IMR-90 (cell line): ENCODE data around the gene RGSL1. TPM values are rescaled to one million over a fixed set of nuclear protein-coding genes. Genes with fewer than 3 reads are reported as not detected.

ENCODE experiments used
- ATAC-seq: fragments of 200-7000 bp; cut with Tn5 transposase; 2 replicates; pipeline ENCODE4 v1.9.1; 2020; ENCODE audit warnings: low read depth, mild to moderate bottlenecking, moderate library complexity
- BruUV-seq: library from RNA; stranded (reverse); fragments of 400-500 nt; replicated peaks from 2 replicates; lab custom pipeline; 2021; lab: Mats Ljungman, UMichigan
- CTCF ChIA-PET: fragments of 300-600 bp; formaldehyde crosslinking; extraction: SDS; loops from one replicate; lab custom pipeline; 2021; ENCODE audit warnings: antibody characterized with exemption; lab: Yijun Ruan, JAX
- POLR2A ChIA-PET: fragments of 300-600 bp; sonication (Branson Sonifier 250); formaldehyde crosslinking; loops from one replicate; lab custom pipeline; 2022; ENCODE audit warnings: antibody characterized with exemption; ENCODE audit not compliant: unreplicated experiment; lab: Charles Lee
- DNase-seq: peaks from one replicate; pipeline ENCODE4 v3.0.0; 2013
- H2AFZ ChIP-seq: replicated peaks from 2 replicates; pipeline ENCODE3; 2013; ENCODE audit warnings: low read length, mild to moderate bottlenecking; ENCODE audit not compliant: poor library complexity
- H2AK5ac ChIP-seq: 2 replicates; pipeline ENCODE4 v1.6.1; 2013; ENCODE audit warnings: low read depth, low read length, inconsistent platforms
- H2AK9ac ChIP-seq: replicated peaks from 2 replicates; pipeline ENCODE3; 2013; ENCODE audit warnings: mild to moderate bottlenecking, low read depth, low read length, moderate library complexity; ENCODE audit not compliant: poor library complexity
- H2BK120ac ChIP-seq: 2 replicates; pipeline ENCODE4 v1.6.1; 2013; ENCODE audit warnings: low read depth, low read length, inconsistent platforms
- H2BK15ac ChIP-seq: 3 replicates; pipeline ENCODE4 v1.6.1; 2013; ENCODE audit warnings: low read depth, low read length, inconsistent platforms
- H2BK20ac ChIP-seq: 2 replicates; pipeline ENCODE4 v1.6.1; 2013; ENCODE audit warnings: low read depth, mild to moderate bottlenecking, inconsistent platforms, low read length, moderate library complexity
- H2BK5ac ChIP-seq: 2 replicates; pipeline ENCODE4 v1.6.1; 2013; ENCODE audit warnings: mild to moderate bottlenecking, low read depth, low read length, inconsistent platforms; ENCODE audit not compliant: poor library complexity, severe bottlenecking
- H3K14ac ChIP-seq: replicated peaks from 2 replicates; pipeline ENCODE4 v1.6.1; 2013; ENCODE audit warnings: low read depth, low read length, inconsistent platforms
- H3K18ac ChIP-seq: 2 replicates; pipeline ENCODE4 v1.6.1; 2013; ENCODE audit warnings: low read depth, low read length, control low read depth
- H3K23ac ChIP-seq: 2 replicates; pipeline ENCODE4 v1.6.1; 2013; ENCODE audit warnings: low read depth, low read length, inconsistent platforms
- H3K27ac ChIP-seq: 2 replicates; pipeline ENCODE4 v1.5.1; 2013; ENCODE audit warnings: mild to moderate bottlenecking, control low read depth, low read length; ENCODE audit not compliant: insufficient read depth
- H3K27me3 ChIP-seq: 2 replicates; pipeline ENCODE4 v1.6.1; 2013; ENCODE audit warnings: low read length; ENCODE audit not compliant: control insufficient read depth, insufficient read depth
- H3K36me3 ChIP-seq: 2 replicates; pipeline ENCODE4 v1.6.1; 2013; ENCODE audit warnings: low read length, mixed read lengths; ENCODE audit not compliant: control insufficient read depth, insufficient read depth
- H3K4ac ChIP-seq: 2 replicates; pipeline ENCODE4 v1.6.1; 2013; ENCODE audit warnings: low read depth, low read length, inconsistent platforms
- H3K4me1 ChIP-seq: 2 replicates; pipeline ENCODE4 v1.6.1; 2013; ENCODE audit warnings: low read length, mixed read lengths; ENCODE audit not compliant: control insufficient read depth, insufficient read depth
- H3K4me2 ChIP-seq: 2 replicates; pipeline ENCODE4 v1.6.1; 2013; ENCODE audit warnings: low read depth, mild to moderate bottlenecking, control low read depth, low read length, moderate library complexity
- H3K4me3 ChIP-seq: 2 replicates; pipeline ENCODE4 v1.5.1; 2013; ENCODE audit warnings: low read depth, mild to moderate bottlenecking, control low read depth, low read length, moderate library complexity; ENCODE audit not compliant: insufficient read depth
- H3K56ac ChIP-seq: 2 replicates; pipeline ENCODE4 v1.6.1; 2013; ENCODE audit warnings: low read length, inconsistent platforms; ENCODE audit not compliant: insufficient read depth; ENCODE audit errors: extremely low read depth
- H3K79me1 ChIP-seq, 2 experiments: 2 replicates each; pipeline ENCODE4 v1.6.1; 2013; ENCODE audit warnings: low read length in 2 of 2, inconsistent platforms in 1 of 2, low read depth in 1 of 2
- H3K9ac ChIP-seq: 2 replicates; pipeline ENCODE4 v1.6.1; 2013; ENCODE audit warnings: low read depth, low read length, control low read depth
- H3K9me1 ChIP-seq: 2 replicates; pipeline ENCODE4 v1.6.1; 2013; ENCODE audit warnings: low read length, inconsistent platforms; ENCODE audit not compliant: insufficient read depth
- H3K9me3 ChIP-seq: 2 replicates; pipeline ENCODE4 v1.6.1; 2013; ENCODE audit warnings: low read length; ENCODE audit not compliant: control insufficient read depth, insufficient read depth
- H4K20me1 ChIP-seq: 2 replicates; pipeline ENCODE4 v1.6.1; 2013; ENCODE audit warnings: low read length, inconsistent platforms; ENCODE audit not compliant: insufficient read depth
- H4K5ac ChIP-seq: 2 replicates; pipeline ENCODE4 v1.6.1; 2013; ENCODE audit warnings: mild to moderate bottlenecking, low read depth, low read length, control low read depth
- H4K8ac ChIP-seq, 2 experiments: 2 replicates each; pipeline ENCODE4 v1.6.1; 2013; ENCODE audit warnings: low read depth in 2 of 2, low read length in 2 of 2, control low read depth in 1 of 2, inconsistent platforms in 1 of 2
- H4K91ac ChIP-seq: 2 replicates; pipeline ENCODE4 v1.6.1; 2013; ENCODE audit warnings: low read depth, low read length, inconsistent platforms; ENCODE audit not compliant: insufficient read depth
- CHD1 ChIP-seq: IDR thresholded peaks from 2 replicates; pipeline ENCODE4 v1.6.1; 2012; ENCODE audit warnings: low read depth, low read length, improper control_type of control experiment
- MAZ ChIP-seq: IDR thresholded peaks from 2 replicates; pipeline ENCODE4 v1.6.1; 2012; ENCODE audit warnings: low read depth, mild to moderate bottlenecking, low read length, improper control_type of control experiment, moderate library complexity, borderline replicate concordance
- NFE2L2 ChIP-seq: fragments of 150-350 bp; IDR thresholded peaks from 2 replicates; pipeline ENCODE4 v1.6.1; 2016; ENCODE audit warnings: low read depth, mild to moderate bottlenecking, low read length
- RAD21 ChIP-seq: IDR thresholded peaks from 2 replicates; pipeline ENCODE4 v1.6.1; 2012; ENCODE audit warnings: low read length, improper control_type of control experiment
- WGBS, 2 experiments: methylation state at CpG; one replicate each; pipeline versions ENCODE4 v1.1.5 to v1.1.7; 2013; ENCODE audit warnings: missing lambda C conversion rate in 2 of 2; ENCODE audit not compliant: insufficient read length in 1 of 2; ENCODE audit errors: extremely low coverage in 2 of 2; 5-methylcytosine and 5-hydroxymethylcytosine counted together
- dilution Hi-C: fragments of 300-500 bp; cut with HindIII; formaldehyde crosslinking; loops from one replicate; pipeline ENCODE4 v1.14.3; 2018; ENCODE audit warnings: low sequenced_read_pairs; ENCODE audit not compliant: unreplicated experiment
- in situ Hi-C: fragments of 300-500 bp; cut with MboI; formaldehyde crosslinking; loops from 3 replicates; pipeline ENCODE4 v1.14.3; 2019; ENCODE audit warnings: low sequenced_read_pairs, inconsistent platforms, mixed read lengths
- intact Hi-C: fragments of 100-400 bp; cut with micrococcal nuclease; formaldehyde crosslinking; loops from 2 replicates; pipeline ENCODE4 v1.10.0; 2022
- polyA plus RNA-seq, 3 experiments: library from polyadenylated mRNA; depleted of rRNA; stranded (reverse); fragments of >200 nt; gene quantifications; 2 replicates each; pipeline ENCODE4 v1.2.3, GENCODE V29; 2012; ENCODE audit warnings: low replicate concordance in 1 of 3
- total RNA-seq: library from RNA; depleted of rRNA; stranded (reverse); fragments of >200 nt; gene quantifications from 2 replicates; pipeline ENCODE4 v1.2.3, GENCODE V29; 2012
- TF ChIP-seq, protein P1 (sequence below): fragments of 150-350 bp; IDR thresholded peaks from 2 replicates; pipeline ENCODE4 v1.6.1; 2017; ENCODE audit warnings: mild to moderate bottlenecking, antibody characterized with exemption, low read length, low read depth
- TF ChIP-seq, protein P2 (sequence below): conservative IDR thresholded peaks from 2 replicates; pipeline ENCODE4 v1.5.1; 2012; ENCODE audit warnings: mild to moderate bottlenecking, low read depth, low read length, improper control_type of control experiment

RGSL1 gene
- total and polyA plus RNA-seq, 2 of the 4 experiments (the other 2 are of a cell fraction): not detected

DNA sequence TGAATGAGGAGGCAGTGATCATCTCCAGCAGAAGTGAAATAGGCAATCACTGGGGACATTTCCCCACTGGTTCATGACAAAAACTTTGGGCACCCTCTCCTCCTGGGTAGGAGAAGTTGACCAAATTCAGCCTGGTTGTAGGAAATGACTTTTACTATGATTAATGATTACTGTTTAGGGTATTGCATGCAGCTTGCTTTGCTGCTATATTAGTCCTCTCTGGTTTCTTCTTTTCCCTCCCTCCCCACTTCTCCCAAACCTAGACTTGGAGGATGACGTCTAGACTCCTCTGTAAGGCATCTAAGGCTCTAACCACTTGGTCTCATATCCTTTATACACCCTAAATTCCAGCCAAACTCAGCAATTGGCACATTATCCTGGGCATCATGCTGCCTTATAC, 157.6 kb downstream of the RGSL1 start:
- H3K4me1 ChIP-seq: peaks cover 2% of the 10 kb centered on the region; the same call in 1 of the 2 replicates

More for the DNA sequence above, 157.6 kb downstream of the RGSL1 start:
- H3K9me3 ChIP-seq: no peaks in the 10 kb centered on the region
- H3K36me3 ChIP-seq: no peaks in the 10 kb centered on the region
- H3K23ac ChIP-seq: no peak overlapping the region
- H2BK120ac ChIP-seq: no peak overlapping the region
- no peak overlapping the region for H3K9ac ChIP-seq
- no peaks in the 10 kb centered on the region for H3K9me1 ChIP-seq
- no peak overlapping the region for H2AK5ac ChIP-seq
- H3K4ac ChIP-seq: no peak overlapping the region
- H3K27ac ChIP-seq: no peak overlapping the region
- H2BK5ac ChIP-seq: no peak overlapping the region
- no peak overlapping the region for H2BK20ac ChIP-seq
- no peaks in the 10 kb centered on the region for H4K20me1 ChIP-seq
- H4K8ac ChIP-seq: no peak overlapping the region
- H2AK9ac ChIP-seq: no peak overlapping the region
- POLR2A ChIA-PET: no interaction called here
- no peak overlapping the region for H2BK15ac ChIP-seq
- dilution Hi-C loops (no loop called here), intact Hi-C loops (no loop called here), in situ Hi-C loops (no loop called here)
- CTCF ChIA-PET: no interaction called here
- peaks cover 15% of the 10 kb centered on the region for H3K27me3 ChIP-seq
- H3K79me1 ChIP-seq: no peaks in the 10 kb centered on the region
- no peak overlapping the region for H4K5ac ChIP-seq
- no peak overlapping the region for H3K4me2 ChIP-seq
- H3K56ac ChIP-seq: no peak overlapping the region
- no TSS peak for BruUV-seq
- no peak for ATAC-seq
- no peak overlapping the region for H3K18ac ChIP-seq
- WGBS, 2 experiments: no CpG with 5 or more reads among the region's 1 CpG
- no peak overlapping the region for H2AFZ ChIP-seq
- H4K91ac ChIP-seq: no peak overlapping the region
- no peak for DNase-seq
- no peak overlapping the region for H3K14ac ChIP-seq
- H3K4me3 ChIP-seq: no peak overlapping the region
- TF ChIP-seq RAD21 (no peak), MAZ (no peak), NFE2L2 (no peak), CHD1 (no peak)
- TF ChIP-seq, protein P1, sequence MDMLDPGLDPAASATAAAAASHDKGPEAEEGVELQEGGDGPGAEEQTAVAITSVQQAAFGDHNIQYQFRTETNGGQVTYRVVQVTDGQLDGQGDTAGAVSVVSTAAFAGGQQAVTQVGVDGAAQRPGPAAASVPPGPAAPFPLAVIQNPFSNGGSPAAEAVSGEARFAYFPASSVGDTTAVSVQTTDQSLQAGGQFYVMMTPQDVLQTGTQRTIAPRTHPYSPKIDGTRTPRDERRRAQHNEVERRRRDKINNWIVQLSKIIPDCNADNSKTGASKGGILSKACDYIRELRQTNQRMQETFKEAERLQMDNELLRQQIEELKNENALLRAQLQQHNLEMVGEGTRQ: no peak
- TF ChIP-seq, protein P2, sequence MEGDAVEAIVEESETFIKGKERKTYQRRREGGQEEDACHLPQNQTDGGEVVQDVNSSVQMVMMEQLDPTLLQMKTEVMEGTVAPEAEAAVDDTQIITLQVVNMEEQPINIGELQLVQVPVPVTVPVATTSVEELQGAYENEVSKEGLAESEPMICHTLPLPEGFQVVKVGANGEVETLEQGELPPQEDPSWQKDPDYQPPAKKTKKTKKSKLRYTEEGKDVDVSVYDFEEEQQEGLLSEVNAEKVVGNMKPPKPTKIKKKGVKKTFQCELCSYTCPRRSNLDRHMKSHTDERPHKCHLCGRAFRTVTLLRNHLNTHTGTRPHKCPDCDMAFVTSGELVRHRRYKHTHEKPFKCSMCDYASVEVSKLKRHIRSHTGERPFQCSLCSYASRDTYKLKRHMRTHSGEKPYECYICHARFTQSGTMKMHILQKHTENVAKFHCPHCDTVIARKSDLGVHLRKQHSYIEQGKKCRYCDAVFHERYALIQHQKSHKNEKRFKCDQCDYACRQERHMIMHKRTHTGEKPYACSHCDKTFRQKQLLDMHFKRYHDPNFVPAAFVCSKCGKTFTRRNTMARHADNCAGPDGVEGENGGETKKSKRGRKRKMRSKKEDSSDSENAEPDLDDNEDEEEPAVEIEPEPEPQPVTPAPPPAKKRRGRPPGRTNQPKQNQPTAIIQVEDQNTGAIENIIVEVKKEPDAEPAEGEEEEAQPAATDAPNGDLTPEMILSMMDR: no peak
